HG03342 (cell line): ENCODE data around the gene WDR36.
"Not testable (repeated sequence)": the region's sequence is repeated elsewhere in the genome, so short reads cannot be mapped to it uniquely, and the experiment has no call there.

Source experiments
- ATAC-seq: cut with Tn5 transposase; IDR thresholded peaks from one replicate; pipeline ENCODE4 v1.9.1; 2021; ENCODE audit warnings: mild to moderate bottlenecking, moderate library complexity; ENCODE audit not compliant: unreplicated experiment

Gene WDR36

DNA sequence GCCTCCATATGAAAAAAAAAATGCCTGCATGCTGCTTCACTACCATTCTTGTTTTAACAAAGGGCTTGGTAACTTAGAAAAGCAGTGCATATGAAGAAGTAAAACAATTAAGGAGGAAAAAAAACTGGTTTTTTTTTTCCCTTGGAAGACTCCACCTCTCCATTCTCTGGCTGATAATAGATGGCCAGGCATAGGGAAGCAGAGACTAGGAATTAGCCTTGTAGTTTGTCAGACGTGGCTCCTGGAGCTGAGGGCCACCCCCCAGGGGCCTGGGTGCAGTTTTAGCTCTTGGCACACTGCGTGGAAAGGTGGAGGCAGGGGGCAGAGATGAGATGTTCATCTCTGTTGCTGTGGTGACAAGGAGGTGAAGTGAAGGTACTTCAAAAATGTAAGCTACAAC lies 42.7 kb downstream of the WDR36 start:
- no peak for ATAC-seq

DNA sequence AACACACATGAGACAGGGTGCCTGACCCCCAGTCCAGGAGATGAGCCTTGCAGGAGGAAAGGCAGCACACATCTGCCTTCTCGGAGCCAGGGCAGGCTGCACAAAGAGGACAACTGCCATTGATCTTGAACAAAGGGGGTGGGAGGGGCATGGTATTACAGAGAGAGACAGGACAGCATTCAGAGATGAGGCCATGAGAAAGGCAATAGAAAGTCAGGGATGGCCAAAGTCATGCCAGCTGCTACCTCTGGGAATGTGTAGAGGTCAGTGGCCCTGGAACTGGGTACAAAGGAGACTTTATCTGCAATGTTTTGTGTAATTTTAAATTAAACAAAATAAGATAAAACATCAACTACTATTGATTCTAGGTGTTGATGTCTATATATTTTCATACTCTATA lies 43.2 kb downstream of the WDR36 start:
- ATAC-seq, result no peak

DNA sequence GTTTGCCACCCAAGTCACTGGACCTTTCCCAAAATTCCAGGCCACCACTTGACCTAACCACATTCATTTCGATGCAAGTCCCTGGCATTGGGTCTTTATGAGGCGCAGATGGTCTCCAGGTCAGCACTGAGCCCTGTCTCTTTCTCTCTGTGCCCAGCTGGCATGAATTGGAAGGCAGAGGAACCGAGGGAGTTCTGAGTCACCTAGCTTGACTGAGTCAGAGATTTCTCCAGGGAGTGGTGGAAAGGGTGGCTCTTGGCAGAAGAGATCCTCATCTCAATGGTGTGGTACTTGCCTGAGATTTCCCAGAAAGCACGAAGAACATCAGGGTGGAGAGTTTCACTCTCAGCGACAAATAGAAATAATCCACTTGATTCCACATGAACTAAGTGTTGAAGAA lies 43.8 kb downstream of the WDR36 start:
- ATAC-seq, result no peak

DNA sequence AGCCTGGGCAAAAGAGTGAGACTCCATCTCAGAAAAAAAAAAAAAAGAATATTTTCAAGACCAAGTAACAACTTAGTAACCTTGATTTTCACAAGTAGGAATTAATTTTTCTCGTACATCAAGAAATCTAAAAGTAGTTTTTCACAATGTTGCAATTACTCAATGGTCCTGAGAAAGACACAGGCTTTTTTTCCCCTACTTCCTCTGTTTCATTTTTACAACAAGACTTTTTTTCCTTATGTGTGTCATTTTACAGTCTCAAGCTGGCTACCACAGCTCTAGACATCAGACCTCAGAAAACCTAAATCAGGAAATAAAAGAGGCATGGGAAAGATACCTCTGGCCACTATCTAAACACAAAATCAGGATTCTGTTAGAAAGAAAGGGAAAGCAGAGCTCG lies 45.9 kb downstream of the WDR36 start:
- ATAC-seq, result no peak

DNA sequence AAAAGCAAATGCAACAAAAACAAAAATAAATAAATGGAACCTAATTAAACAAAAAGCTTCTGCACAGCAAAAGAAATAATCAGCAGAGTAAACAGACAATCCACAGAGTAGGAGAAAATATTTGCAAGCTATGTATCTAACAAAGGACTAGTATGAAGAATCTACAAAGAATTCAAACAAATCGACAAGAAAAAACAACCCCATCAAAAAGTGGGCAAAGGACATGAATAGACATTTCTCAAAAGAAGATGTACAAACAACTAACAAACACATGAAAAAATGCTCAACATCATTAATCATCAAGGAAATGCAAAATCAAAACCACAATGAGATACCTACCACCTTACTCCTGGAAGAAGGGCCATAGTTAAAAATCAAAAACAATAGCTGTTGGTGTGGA lies 49.3 kb downstream of the WDR36 start:
- ATAC-seq, result not testable (repeated sequence)

DNA sequence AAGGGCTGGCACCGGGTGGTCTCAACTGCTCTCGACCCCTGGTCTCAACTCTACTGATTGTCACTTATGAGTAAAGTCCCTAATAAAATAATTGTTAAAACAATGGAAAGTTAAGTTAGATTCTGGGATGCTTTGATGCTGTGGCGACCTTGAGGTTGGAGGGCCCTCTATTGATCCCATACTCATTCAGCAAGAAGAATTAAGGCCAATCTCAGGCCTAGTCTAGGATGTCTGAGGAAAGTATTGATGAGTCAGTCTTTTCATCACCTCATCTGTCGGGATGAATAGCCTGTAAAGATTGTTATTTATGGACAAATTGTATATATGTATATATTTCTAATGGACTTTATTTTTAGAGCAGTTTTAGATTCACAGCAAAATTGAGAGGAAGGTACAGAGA lies 50.8 kb downstream of the WDR36 start:
- ATAC-seq, result no peak

DNA sequence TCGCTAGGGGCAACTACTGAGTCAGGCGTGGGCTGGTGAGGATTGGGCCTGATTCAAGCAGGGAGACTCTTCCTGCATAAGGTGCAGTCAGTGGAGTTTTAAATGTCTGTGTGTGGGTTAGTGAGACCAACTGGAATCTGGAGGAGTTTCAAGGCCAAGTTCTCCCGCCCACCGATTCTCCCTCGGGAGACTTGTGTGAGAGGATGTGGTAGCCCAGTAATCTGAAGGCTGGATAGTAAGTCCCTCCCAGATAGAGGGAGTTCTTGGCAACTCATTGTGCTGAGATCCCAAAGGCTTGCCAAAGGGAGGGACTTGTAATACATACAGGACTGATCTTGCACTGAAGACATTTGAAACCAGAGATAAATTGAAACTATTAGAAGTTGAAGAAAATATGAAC lies 51.8 kb downstream of the WDR36 start:
- ATAC-seq, result peak; percentile 34

DNA sequence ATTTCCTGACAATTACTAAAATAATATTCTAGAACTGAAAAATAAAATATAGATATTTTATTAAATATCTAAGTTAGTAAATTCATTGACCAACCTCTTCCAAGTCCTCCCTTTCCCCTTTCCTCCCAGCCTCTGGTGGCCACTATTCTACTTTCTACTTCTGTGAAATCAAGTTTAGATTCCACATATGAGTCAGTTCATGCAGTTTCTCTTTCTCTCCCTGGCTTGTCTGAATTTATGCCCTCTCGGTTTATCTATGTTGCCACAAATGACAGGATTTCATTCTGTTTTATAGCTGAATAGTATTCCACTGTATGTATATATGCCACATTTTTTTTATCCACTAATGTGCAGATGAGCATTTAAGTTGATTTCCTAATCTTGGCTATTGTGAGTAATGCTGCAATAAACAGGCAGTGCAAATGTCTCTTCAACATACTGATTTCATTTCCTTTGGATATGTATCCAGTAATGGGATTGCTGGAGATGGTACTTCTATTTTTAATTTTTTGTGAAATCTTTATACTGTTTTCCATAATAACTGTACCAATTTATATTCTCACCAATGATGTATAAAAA lies 52.3 kb downstream of the WDR36 start:
- ATAC-seq, result peak; percentile 99

DNA sequence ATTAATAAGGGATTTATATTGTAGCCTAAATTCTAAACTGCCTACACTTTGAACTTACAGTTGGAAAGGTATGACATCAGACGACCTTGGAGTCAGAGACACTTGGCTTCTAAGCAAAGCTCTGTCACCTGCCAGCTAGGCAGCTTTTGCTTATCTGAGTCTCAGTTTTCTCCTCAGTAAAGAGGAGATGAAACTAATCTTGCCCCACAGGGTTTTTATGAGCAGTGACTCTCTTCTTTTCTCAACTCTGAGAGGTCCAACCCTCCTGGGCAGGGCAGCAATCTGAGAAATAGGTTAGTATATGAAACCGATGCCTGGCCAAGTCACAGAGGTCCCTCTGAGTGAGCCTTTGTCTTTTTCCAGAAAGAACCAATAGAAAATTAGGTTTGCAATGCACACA lies 53.9 kb downstream of the WDR36 start:
- no peak for ATAC-seq

DNA sequence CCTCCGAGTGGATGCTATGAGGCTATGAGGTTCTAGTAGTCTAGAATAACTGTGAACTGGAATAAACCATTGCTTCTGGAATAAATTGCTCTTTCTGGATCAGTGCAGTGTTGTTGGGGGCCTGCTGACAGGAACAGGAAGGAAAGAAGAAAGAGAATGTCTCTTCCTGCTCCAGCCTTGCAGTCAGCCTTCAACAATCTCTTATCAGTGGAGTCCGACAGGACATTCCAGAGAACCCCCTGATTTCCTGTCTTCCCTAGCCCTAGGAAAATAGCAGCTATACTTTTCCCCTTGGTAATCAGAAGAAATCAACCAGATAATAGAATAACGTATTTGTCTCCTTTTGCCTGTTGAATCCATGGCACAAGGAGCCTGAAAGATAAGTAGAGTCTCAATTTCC lies 55.4 kb downstream of the WDR36 start:
- no peak for ATAC-seq

DNA sequence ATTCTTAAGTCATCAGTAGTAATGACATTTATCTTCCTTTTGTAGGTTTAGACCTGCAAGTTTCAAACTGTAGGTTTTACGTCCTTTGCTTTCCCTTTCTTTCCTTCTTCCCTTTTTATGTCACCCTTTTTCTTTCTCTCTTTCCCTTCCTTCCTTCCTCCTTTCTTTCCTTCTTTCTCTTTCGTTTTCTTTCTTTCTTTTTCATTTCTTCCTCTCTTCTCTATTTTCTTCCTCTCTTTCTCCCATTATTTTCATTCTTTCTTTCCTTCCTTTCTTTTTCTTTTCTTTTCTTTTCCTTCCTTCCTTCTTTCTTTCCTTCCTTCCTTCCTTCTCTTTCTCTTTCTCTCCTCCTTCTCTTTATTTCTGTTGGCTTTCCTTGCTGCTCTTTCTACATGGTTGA lies 59.9 kb downstream of the WDR36 start:
- ATAC-seq, result no peak

DNA sequence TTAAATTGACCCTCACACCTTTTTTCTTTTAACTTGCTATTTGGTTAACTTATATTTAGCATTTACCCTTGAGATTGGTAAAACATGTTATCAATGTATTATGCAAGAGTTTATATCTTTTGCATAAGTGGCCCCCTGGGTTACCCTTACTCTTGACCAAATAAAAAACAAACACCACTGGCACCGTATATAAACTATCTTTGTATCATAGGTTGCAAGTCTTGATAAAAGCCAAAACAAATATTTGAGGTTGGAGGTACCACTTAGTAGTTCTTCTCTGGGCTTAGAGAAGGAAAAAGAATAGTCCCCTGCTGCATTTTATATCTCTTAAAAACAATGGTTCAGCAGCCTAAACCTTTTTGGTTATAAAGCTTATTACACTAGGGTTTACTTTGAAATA lies 61.3 kb downstream of the WDR36 start:
- ATAC-seq, result no peak

DNA sequence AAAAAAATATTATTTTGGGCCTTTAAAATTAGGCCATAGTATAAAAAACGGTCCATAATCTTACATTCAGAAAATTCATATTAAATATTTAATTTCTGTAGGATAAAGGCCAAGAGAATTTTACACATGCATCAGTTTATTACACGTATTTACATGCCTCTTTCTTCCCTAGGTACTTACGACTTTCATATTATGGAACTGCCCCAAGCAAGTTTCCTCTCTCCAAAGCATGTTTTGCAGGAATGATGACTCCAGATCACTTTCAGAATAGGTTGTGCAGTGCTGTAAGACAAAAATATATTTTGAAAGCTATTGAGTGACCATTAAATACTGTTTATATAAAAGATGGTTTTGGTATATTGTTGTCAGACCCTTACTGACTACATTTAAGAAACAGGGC lies 61.8 kb downstream of the WDR36 start:
- no peak for ATAC-seq

DNA sequence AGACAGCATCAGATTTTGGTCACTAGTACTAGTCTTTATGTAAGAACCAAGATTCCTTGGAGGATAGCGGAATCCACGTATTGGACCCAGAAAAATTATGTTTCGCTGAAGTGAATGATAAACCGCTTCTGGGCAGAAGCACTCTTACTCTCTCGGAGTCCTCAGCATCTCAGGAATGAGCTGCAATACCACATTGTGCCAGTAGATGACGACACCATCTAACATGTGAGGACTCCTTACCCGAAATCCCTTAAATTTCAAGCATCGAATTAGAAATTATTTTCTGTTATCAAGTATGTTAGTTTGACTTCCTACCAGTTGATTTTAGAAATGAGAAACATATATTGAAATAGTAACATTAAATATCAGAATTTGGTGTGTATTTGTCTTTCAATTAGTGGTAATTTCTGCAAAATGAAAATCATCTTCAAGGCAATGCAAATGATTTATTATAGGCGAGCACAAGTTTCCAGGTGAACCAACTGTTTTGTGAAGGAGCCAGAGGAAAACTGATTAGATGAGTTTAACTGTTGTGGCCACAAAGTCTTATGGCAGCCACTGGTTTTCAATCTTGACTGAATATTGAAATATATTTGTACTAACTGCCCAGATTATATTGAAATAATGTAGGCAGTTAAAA lies 66.1 kb downstream of the WDR36 start:
- ATAC-seq, result peak; percentile 87

DNA sequence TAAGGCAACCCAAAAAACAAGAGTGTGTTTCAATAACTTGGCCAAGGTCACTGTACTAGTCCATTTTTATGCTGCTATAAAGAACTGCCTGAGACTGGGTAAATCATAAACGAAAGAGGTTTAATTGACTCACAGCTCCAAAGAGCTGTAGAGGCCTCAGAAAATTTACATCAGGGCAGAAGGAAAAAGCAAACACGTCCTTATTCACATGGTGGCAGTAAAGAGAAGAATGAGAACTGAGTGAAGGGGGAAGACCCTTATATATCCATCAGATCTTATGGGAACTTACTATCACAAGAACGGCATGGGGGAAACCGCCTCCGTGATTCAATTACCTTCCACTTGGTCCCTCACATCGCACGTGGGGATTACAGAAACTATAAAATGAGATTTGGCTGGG lies 67.7 kb downstream of the WDR36 start:
- ATAC-seq, result no peak

DNA sequence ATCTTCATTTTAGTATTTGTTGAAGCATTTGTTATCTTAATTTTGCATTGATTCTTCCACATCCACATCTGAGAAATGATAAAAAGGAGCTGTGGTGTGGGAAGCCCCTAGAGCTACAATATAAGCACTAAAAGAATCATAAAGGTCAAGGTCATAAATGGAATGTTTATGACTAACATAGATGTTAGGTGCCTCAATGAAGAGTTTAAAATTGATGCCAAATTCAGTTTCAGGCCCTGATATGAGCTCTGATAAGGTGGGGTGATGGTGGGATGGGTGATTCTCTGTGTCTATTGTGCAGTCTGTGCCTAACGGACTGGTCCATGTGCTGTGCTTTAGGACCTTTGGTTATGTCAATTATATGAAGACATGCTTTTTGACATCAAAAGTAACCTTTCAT lies 70.9 kb downstream of the WDR36 start:
- no peak for ATAC-seq

DNA sequence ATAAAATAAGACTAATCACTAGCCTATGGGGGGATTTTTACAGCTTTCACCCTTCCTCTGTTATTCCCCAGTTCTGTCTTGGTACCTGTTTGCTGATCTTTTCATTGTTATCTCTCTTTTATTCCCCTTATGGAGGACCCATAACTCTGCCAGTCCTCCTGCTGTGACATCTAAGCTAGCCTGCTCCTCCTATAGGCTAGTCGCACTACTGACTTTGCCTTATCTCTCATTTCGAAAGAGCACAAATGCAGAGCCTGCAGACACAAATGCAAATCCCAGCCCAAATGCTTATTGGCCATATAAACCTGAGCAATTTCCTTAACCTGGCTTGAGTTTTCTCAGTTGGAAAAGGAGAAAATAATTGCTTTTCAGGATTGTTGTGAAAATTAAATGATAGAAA lies 72.9 kb downstream of the WDR36 start:
- no peak for ATAC-seq

DNA sequence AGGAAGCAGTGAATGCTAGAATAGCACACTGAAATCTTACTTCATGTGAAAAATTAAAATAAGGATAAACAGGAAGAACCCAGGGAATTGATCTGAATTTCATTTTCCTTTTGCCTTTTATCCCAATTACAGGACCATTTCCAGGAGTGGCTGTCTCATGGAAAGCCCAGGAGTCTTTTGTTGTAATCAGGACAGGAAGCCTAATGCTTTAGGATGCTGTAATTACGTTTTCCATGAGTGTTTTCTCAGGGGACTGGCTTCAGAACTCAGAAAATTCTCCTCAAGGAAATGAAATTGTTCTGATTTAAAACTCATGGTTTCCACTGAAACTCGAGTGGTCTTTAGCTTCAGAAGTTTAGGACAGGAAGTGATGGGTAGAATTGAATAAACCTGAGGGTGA lies 75.4 kb downstream of the WDR36 start:
- no peak for ATAC-seq

DNA sequence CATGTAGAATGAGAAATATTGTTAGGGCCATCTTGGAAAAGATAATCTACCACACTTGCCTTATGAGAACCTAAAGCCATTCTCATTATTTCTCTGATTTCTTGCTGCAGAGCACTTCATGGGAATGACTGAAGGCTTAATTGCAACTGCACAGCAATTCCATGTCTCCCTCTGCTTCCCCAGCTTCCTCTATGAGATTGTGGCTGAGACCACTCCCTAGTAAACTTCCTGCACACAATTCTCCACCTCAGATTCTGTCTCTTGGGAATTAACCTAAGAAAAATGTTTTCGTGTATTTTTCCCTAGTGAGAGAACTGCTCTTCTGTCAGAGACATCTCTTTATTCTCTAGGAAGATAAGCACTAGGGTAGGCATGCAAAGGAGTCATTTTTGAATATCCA lies 76.5 kb downstream of the WDR36 start:
- no peak for ATAC-seq

DNA sequence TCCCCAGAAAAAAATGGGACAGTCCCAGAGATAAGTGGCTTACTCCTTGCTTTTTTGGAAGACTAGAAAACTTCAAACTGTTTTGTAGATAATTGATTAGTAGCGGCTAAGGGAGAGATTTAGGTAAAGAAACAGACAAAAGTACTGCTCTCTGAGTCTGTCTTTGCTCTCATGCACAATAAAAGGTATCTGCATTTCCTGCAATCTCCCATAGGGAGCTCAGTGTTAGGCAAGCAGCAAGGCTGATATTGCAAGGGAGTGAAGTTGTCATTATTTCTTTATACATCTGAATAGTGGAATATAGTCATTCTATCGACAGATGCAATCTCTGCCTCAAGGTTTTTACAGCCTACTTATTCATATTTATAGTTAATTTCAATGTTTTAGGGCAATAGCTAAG lies 77.1 kb downstream of the WDR36 start:
- no peak for ATAC-seq

DNA sequence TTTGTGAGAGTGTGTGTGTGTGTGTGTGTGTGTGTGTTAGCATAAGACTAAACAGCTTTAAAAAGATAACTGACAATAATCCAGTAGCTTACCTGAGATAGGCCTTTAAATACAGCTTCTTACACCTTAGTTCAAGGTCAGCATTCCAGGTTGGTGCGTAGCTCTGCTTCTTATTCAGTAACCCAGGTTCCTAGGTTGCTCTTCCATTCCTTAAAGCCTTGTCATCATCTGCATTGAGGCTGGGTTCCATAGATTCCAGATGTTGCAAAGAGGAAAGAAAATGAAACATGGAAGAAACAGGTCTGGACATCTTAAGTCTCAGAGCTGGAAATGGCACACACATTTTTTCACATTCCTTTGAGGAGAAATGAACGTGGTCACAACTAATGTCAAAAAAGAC lies 78.1 kb downstream of the WDR36 start:
- no peak for ATAC-seq

DNA sequence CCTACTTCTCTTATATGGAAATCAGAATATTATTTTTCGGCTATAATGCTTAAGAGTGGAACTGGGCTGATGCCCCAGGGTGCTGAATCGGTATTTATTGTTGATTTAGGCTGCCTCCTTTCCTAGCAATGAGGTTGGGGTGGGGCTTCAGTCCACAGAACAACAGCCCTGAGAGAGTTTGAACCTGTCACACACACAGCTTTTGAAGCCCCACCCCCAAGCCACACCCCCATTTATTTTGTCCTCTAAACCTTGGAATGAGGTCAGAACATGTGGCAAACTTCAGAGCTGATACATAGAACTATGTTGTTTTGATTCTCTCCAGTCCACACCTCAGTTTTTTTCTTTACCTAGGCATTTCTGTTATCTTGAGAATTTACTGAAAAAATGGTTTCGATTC lies 80.4 kb downstream of the WDR36 start:
- ATAC-seq, result no peak

DNA sequence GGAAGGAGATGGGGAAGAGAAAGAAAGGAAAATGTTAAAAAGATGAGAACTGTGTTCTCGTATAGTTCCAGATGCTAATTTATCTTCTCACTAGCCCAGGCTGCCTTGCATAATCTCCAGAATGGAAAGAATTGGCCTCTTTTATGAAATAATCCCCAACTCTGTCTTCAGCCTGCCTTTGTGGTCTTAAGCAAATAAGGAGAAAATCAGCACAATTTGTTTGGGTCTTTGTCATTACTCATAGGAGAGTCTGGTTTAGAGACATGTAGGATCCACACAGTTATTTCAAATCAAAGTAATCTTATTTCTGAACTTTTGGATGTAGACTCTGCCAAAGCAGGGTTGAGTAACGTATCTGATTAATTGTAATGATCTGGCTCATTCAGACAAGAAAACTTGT lies 81.3 kb downstream of the WDR36 start:
- no peak for ATAC-seq
